DND-41 (cell line): ENCODE results near the gene SEMA3A.

Experiments used
- ATAC-seq: fragments of 200-7000 bp; cut with Tn5 transposase; 3 replicates; pipeline ENCODE4 v1.9.1; 2021; ENCODE audit warnings: low read depth; ENCODE audit not compliant: insufficient read depth
- DNase-seq: peaks from one replicate; pipeline ENCODE4 v3.0.0-alpha.2; 2020
- H2AFZ ChIP-seq: 2 replicates; pipeline ENCODE4 v1.6.0; 2012; ENCODE audit warnings: low read depth, low read length
- H3K27ac ChIP-seq: 2 replicates; pipeline ENCODE4 v1.5.1; 2012; ENCODE audit warnings: low read length, inconsistent platforms
- H3K27me3 ChIP-seq: fragments of 200-600 bp; sonication (generic); 2 replicates; pipeline ENCODE4 v1.6.0; 2012; ENCODE audit warnings: low read length, mild to moderate bottlenecking, inconsistent platforms; ENCODE audit not compliant: insufficient read depth, poor library complexity
- H3K36me3 ChIP-seq: 2 replicates; pipeline ENCODE4 v1.5.1; 2012; ENCODE audit warnings: low read length, inconsistent platforms; ENCODE audit not compliant: insufficient read depth
- H3K4me1 ChIP-seq: 2 replicates; pipeline ENCODE4 v1.5.1; 2012; ENCODE audit warnings: mild to moderate bottlenecking, low read length; ENCODE audit not compliant: insufficient read depth
- H3K4me2 ChIP-seq: 2 replicates; pipeline ENCODE4 v1.6.0; 2012; ENCODE audit warnings: mild to moderate bottlenecking, moderate library complexity, low read length, inconsistent platforms; ENCODE audit not compliant: insufficient read depth
- H3K4me3 ChIP-seq, 2 experiments: fragments of 200-600 bp in 1 of 2; shearing (Covaris generic) in 1 of 2; 2 replicates each; pipeline ENCODE4 v1.5.1; 2012 to 2016; ENCODE audit warnings: inconsistent platforms in 2 of 2, low read length in 2 of 2, mild to moderate bottlenecking in 2 of 2, low read depth in 1 of 2, moderate library complexity in 1 of 2
- H3K79me2 ChIP-seq: 2 replicates; pipeline ENCODE4 v1.6.0; 2012; ENCODE audit warnings: low read length, inconsistent platforms; ENCODE audit not compliant: insufficient read depth
- H3K9ac ChIP-seq: 2 replicates; pipeline ENCODE4 v1.6.0; 2012; ENCODE audit warnings: low read depth, mild to moderate bottlenecking, inconsistent platforms, low read length, moderate library complexity
- H3K9me3 ChIP-seq: 2 replicates; pipeline ENCODE4 v1.5.1; 2012; ENCODE audit warnings: low read length, moderate library complexity, mild to moderate bottlenecking, inconsistent platforms; ENCODE audit not compliant: insufficient read depth, severe bottlenecking
- H4K20me1 ChIP-seq: 2 replicates; pipeline ENCODE4 v1.6.0; 2012; ENCODE audit warnings: low read length; ENCODE audit not compliant: insufficient read depth
- EZH2 ChIP-seq: IDR thresholded peaks from 3 replicates; pipeline ENCODE4 v1.6.1; 2012; ENCODE audit warnings: borderline replicate concordance, low read depth, mild to moderate bottlenecking, moderate library complexity, low read length, inconsistent platforms; ENCODE audit not compliant: severe bottlenecking
- TF ChIP-seq, protein P1 (sequence below): IDR thresholded peaks from 2 replicates; pipeline ENCODE4 v1.5.1; 2012; ENCODE audit warnings: borderline replicate concordance, low read length, moderate library complexity, mild to moderate bottlenecking; ENCODE audit not compliant: poor library complexity, severe bottlenecking; ENCODE audit errors: extremely low read depth

SEMA3A gene

DNA sequence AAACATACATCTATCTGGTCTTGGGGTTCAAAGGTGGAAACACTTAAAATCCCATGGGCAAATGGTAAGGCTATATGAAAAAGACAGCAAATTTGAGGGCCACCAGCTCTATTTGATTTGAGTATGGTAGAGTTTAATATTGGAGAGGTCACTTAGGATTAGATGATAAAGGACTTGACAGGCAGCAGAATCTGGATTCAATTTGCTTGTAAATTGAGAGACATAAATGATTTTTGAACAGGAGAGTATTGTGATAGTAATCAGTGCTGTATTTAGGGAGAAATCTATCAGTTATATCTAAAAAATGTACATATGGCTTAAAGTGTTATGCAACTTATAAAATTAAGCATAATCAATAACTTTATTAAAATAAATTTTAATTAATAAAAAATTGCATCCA is 155.2 kb downstream of the SEMA3A start:
- DNase-seq (no peak), ATAC-seq (no peak)
- H3K79me2 ChIP-seq, result no peaks in the 10 kb centered on the region
- no peaks in the 10 kb centered on the region for H3K36me3 ChIP-seq
- H4K20me1 ChIP-seq, result no peaks in the 10 kb centered on the region
- no peaks in the 10 kb centered on the region for H3K9me3 ChIP-seq
- H3K4me3 ChIP-seq, result no peak overlapping the region
- H3K4me1 ChIP-seq, result no peaks in the 10 kb centered on the region
- no peak overlapping the region for H2AFZ ChIP-seq
- no peak overlapping the region for H3K9ac ChIP-seq
- H3K4me2 ChIP-seq, result no peak overlapping the region
- no peaks in the 10 kb centered on the region for H3K27me3 ChIP-seq
- no peak for TF ChIP-seq EZH2
- TF ChIP-seq, protein P1, sequence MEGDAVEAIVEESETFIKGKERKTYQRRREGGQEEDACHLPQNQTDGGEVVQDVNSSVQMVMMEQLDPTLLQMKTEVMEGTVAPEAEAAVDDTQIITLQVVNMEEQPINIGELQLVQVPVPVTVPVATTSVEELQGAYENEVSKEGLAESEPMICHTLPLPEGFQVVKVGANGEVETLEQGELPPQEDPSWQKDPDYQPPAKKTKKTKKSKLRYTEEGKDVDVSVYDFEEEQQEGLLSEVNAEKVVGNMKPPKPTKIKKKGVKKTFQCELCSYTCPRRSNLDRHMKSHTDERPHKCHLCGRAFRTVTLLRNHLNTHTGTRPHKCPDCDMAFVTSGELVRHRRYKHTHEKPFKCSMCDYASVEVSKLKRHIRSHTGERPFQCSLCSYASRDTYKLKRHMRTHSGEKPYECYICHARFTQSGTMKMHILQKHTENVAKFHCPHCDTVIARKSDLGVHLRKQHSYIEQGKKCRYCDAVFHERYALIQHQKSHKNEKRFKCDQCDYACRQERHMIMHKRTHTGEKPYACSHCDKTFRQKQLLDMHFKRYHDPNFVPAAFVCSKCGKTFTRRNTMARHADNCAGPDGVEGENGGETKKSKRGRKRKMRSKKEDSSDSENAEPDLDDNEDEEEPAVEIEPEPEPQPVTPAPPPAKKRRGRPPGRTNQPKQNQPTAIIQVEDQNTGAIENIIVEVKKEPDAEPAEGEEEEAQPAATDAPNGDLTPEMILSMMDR, result no peak
- H3K27ac ChIP-seq, result no peak overlapping the region

DNA sequence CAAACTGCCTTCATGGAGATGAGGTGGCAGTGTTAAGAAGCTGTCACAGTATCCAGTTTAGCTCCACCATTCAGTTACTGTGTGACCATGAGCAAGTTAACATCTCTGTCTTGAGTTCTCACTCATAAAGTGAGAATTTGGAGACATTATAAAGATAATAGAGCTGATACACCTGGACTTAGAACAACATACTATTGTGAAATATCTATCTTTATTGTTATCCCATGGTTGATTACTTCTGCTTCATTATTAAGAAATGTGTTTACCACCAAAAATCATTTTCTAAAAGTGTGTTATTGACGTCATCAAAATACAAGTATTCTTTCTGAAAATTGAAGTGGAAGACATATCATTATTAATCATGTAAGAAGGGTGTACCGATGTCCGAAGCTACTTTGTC is 166.9 kb downstream of the SEMA3A start:
- Histone ChIP-seq H3K27ac (no peak overlapping the region), H2AFZ (no peak overlapping the region), H4K20me1 (no peaks in the 10 kb centered on the region), H3K4me1 (no peaks in the 10 kb centered on the region), H3K27me3 (no peaks in the 10 kb centered on the region), H3K36me3 (no peaks in the 10 kb centered on the region), H3K9ac (no peak overlapping the region), H3K79me2 (no peaks in the 10 kb centered on the region), H3K4me2 (no peak overlapping the region), H3K4me3 (no peak overlapping the region), H3K9me3 (no peaks in the 10 kb centered on the region)
- ATAC-seq (no peak), DNase-seq (no peak)
- TF ChIP-seq EZH2, result no peak
- TF ChIP-seq, protein P1, result no peak

DNA sequence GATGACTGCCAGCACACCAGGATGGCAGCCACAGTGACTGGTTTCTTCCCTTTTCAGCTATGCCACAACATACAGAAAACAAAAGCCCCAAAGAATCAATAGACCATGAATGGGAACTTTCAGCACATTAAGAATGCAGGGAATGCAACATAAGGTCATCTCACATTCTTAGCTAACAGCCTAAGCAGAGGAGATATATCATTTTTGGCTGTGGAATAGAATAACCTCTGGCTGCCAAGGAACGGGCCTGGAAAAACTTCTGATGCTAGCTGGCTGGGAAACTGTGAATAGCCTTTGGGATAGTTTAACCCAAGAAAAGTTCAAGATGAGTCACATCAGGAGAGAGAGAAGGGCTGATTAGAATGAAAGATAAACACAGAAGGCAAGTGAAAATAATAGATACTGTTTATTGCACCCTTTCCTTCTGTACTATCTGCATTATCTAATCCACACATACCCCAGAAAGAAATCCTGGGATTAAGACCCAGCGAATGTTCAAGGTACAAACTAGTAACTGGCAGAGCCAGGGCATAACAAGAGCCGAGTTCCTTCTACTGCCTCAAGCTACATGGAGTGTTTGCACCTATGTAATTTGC is 169.2 kb downstream of the SEMA3A start:
- Histone ChIP-seq H3K9me3 (no peaks in the 10 kb centered on the region), H3K4me2 (no peak overlapping the region), H3K27me3 (no peaks in the 10 kb centered on the region), H4K20me1 (no peaks in the 10 kb centered on the region), H3K4me3 (no peak overlapping the region), H3K36me3 (no peaks in the 10 kb centered on the region), H2AFZ (no peak overlapping the region), H3K9ac (no peak overlapping the region), H3K4me1 (no peaks in the 10 kb centered on the region), H3K27ac (no peak overlapping the region), H3K79me2 (no peaks in the 10 kb centered on the region)
- no peak for TF ChIP-seq EZH2
- TF ChIP-seq, protein P1, result no peak
- ATAC-seq (no peak; the same call in 2 of the 3 replicates), DNase-seq (no peak)
